ENCODE measurements around the gene COL4A2. TPM values are rescaled to one million over a fixed set of nuclear protein-coding genes. Genes with fewer than 3 reads are reported as not detected.

COL4A2 gene
- 132 to 176 TPM (median 141 TPM) in 5 replicates for total RNA-seq (2022; extraction: Qiagen RNA extraction)

GRCh38 chr13:110306960-110307766 is at the start of gene COL4A2, which contains the start of gene COL4A1:
Gene COL4A2, plus strand, starts transcription at chr13:110307284. Its CDS starts 620 bp downstream, at chr13:110307904.
Gene COL4A1, minus strand, starts transcription at chr13:110307157. Its CDS starts 130 bp downstream, at chr13:110307027.

GRCh38 chr13:110561344-110562035 is 254.4 kb downstream of the COL4A2 start, which contains the start of gene RAB20:
Gene RAB20, minus strand, starts transcription at chr13:110561722. Its CDS starts 203 bp downstream, at chr13:110561519.

Other genes starting within 250 kb of the COL4A2 start
- 73.8 to 107 TPM (median 86.4 TPM) in 5 replicates for gene COL4A1, start 127 bp upstream of the COL4A2 start, total RNA-seq (2022; extraction: Qiagen RNA extraction)

Data from A549 treated with CORT108297 at 1 μM for 4 hours (cell line).